Gastroesophageal sphincter (tissue), 3 donors: Measurements from ENCODE around the gene TRPC4.

ENCODE experiments used
- CTCF ChIP-seq, 4 experiments: fragments of 200-600 bp in 2 of 4; fragments of 450-650 bp in 2 of 4; sonication (generic) in 1 of 4; IDR thresholded peaks; one replicate each; pipeline ENCODE4 v1.5.1; 2017 to 2019; ENCODE audit warnings: antibody characterized with exemption in 4 of 4, mild to moderate bottlenecking in 2 of 4, moderate library complexity in 2 of 4
- POLR2A ChIP-seq, 2 donors: fragments of 450-650 bp; IDR thresholded peaks; one replicate each; pipeline ENCODE4 v1.6.1; 2017; ENCODE audit warnings: antibody characterized with exemption in 2 of 2, mild to moderate bottlenecking in 2 of 2, moderate library complexity in 1 of 2

GRCh38 chr13:37753776-37754175, 115.8 kb downstream of the TRPC4 start:
- TF ChIP-seq CTCF (IDR thresholded peaks at IDR 0.05), result no peak
- no peak for TF ChIP-seq POLR2A (IDR thresholded peaks at IDR 0.05)
